Body of pancreas (tissue), 4 donors: ENCODE results near the gene DMBT1.

ENCODE experiments used
- CTCF ChIP-seq, 7 experiments: fragments of 450-650 bp in 4 of 7; fragments of 200-600 bp in 3 of 7; sonication (generic) in 3 of 7; IDR thresholded peaks; one replicate each; pipeline ENCODE4 v1.5.1; 2016 to 2019; ENCODE audit warnings: antibody characterized with exemption in 7 of 7
- POLR2A ChIP-seq, 3 donors: fragments of 450-650 bp; IDR thresholded peaks; one replicate each; pipeline ENCODE4 v1.6.1; 2016; ENCODE audit warnings: antibody characterized with exemption in 3 of 3, mild to moderate bottlenecking in 2 of 3

GRCh38 chr10:122592161-122592560 is 31.6 kb downstream of the DMBT1 start:
- TF ChIP-seq CTCF (IDR thresholded peaks at IDR 0.05): no peak
- no peak for TF ChIP-seq POLR2A (IDR thresholded peaks at IDR 0.05)
